Measurements from ENCODE around the gene RPL37. TPM values are rescaled to one million over a fixed set of nuclear protein-coding genes. Genes with fewer than 3 reads are reported as not detected.

RPL37 gene
- total and polyA plus RNA-seq, 2 experiments from 2014 or later = 68.7 to 534 TPM

GRCh38 chr5:40780858-40781257 is 54.2 kb downstream of the RPL37 start:
- H3K9me2 ChIP-seq (replicated peaks; ENCODE audit: insufficient read depth) = no peaks in the 10 kb centered on the region
- 94% methylated on average over 3 of the region's 3 CpGs for WGBS (ENCODE audit: low lambda C conversion rate, missing lambda C conversion rate)
- peaks cover 29% of the 10 kb centered on the region for H3K4me1 ChIP-seq (ENCODE audit: insufficient read depth)
- no peak overlapping the region for H3K27ac ChIP-seq
- no peak for DNase-seq (ENCODE audit: low spot score)
- TF ChIP-seq, protein P1, sequence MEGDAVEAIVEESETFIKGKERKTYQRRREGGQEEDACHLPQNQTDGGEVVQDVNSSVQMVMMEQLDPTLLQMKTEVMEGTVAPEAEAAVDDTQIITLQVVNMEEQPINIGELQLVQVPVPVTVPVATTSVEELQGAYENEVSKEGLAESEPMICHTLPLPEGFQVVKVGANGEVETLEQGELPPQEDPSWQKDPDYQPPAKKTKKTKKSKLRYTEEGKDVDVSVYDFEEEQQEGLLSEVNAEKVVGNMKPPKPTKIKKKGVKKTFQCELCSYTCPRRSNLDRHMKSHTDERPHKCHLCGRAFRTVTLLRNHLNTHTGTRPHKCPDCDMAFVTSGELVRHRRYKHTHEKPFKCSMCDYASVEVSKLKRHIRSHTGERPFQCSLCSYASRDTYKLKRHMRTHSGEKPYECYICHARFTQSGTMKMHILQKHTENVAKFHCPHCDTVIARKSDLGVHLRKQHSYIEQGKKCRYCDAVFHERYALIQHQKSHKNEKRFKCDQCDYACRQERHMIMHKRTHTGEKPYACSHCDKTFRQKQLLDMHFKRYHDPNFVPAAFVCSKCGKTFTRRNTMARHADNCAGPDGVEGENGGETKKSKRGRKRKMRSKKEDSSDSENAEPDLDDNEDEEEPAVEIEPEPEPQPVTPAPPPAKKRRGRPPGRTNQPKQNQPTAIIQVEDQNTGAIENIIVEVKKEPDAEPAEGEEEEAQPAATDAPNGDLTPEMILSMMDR (IDR thresholded peaks at IDR 0.05; ENCODE audit: poor library complexity) = no peak
- TF ChIP-seq EZH2phosphoT487 (IDR thresholded peaks at IDR 0.05; ENCODE audit: low read depth, severe bottlenecking, unreplicated experiment) (no peak), EZH2 (IDR thresholded peaks at IDR 0.05; ENCODE audit: borderline replicate concordance) (no peak)
- peaks cover 96% of the 10 kb centered on the region for H3K79me2 ChIP-seq
- H2AFZ ChIP-seq = no peak overlapping the region
- no peak overlapping the region for H3K4me3 ChIP-seq
- H4K20me1 ChIP-seq (ENCODE audit: insufficient read depth, poor library complexity, severe bottlenecking) = peaks cover 25% of the 10 kb centered on the region
- no peaks in the 10 kb centered on the region for H3K36me3 ChIP-seq (replicated peaks; ENCODE audit: insufficient read depth, low read depth)
- H3K27me3 ChIP-seq = no peaks in the 10 kb centered on the region
- H3K4me2 ChIP-seq = no peak overlapping the region
- no peaks in the 10 kb centered on the region for H3K9me3 ChIP-seq (ENCODE audit: low read depth)

GRCh38 chr5:40780199-40780598 is 54.8 kb downstream of the RPL37 start:
- no peaks in the 10 kb centered on the region for H3K36me3 ChIP-seq (replicated peaks; ENCODE audit: insufficient read depth, low read depth)
- no peak overlapping the region for H3K4me3 ChIP-seq
- no peak overlapping the region for H3K27ac ChIP-seq
- H3K4me2 ChIP-seq = no peak overlapping the region
- peaks cover 92% of the 10 kb centered on the region for H3K79me2 ChIP-seq
- no peak for DNase-seq (ENCODE audit: low spot score)
- H2AFZ ChIP-seq = no peak overlapping the region
- H3K27me3 ChIP-seq = no peaks in the 10 kb centered on the region
- no peak for TF ChIP-seq EZH2phosphoT487 (IDR thresholded peaks at IDR 0.05; ENCODE audit: low read depth, severe bottlenecking, unreplicated experiment)
- no peak for TF ChIP-seq EZH2 (IDR thresholded peaks at IDR 0.05; ENCODE audit: borderline replicate concordance)
- TF ChIP-seq, protein P1 (IDR thresholded peaks at IDR 0.05; ENCODE audit: poor library complexity) = no peak
- H3K9me2 ChIP-seq (replicated peaks; ENCODE audit: insufficient read depth) = no peaks in the 10 kb centered on the region
- peaks cover 25% of the 10 kb centered on the region for H4K20me1 ChIP-seq (ENCODE audit: insufficient read depth, poor library complexity, severe bottlenecking)
- H3K9me3 ChIP-seq (ENCODE audit: low read depth) = no peaks in the 10 kb centered on the region
- H3K4me1 ChIP-seq (ENCODE audit: insufficient read depth) = peaks cover 33% of the 10 kb centered on the region
- 89% methylated on average over 5 of the region's 5 CpGs for WGBS (ENCODE audit: low lambda C conversion rate, missing lambda C conversion rate)

GRCh38 chr5:40779561-40779960 is 55.5 kb downstream of the RPL37 start:
- Histone ChIP-seq H3K4me2 (no peak overlapping the region), H3K9me2 (replicated peaks; ENCODE audit: insufficient read depth) (no peaks in the 10 kb centered on the region), H4K20me1 (ENCODE audit: insufficient read depth, poor library complexity, severe bottlenecking) (peaks cover 25% of the 10 kb centered on the region), H2AFZ (no peak overlapping the region), H3K4me1 (ENCODE audit: insufficient read depth) (peaks cover 29% of the 10 kb centered on the region), H3K27me3 (no peaks in the 10 kb centered on the region), H3K27ac (no peak overlapping the region), H3K4me3 (no peak overlapping the region), H3K9me3 (ENCODE audit: low read depth) (no peaks in the 10 kb centered on the region), H3K79me2 (peaks cover 86% of the 10 kb centered on the region), H3K36me3 (replicated peaks; ENCODE audit: insufficient read depth, low read depth) (no peaks in the 10 kb centered on the region)
- 89% methylated on average over 6 of the region's 6 CpGs for WGBS (ENCODE audit: low lambda C conversion rate, missing lambda C conversion rate)
- DNase-seq (ENCODE audit: low spot score) = no peak
- TF ChIP-seq EZH2 (IDR thresholded peaks at IDR 0.05; ENCODE audit: borderline replicate concordance) (no peak), EZH2phosphoT487 (IDR thresholded peaks at IDR 0.05; ENCODE audit: low read depth, severe bottlenecking, unreplicated experiment) (no peak)
- TF ChIP-seq, protein P1 (IDR thresholded peaks at IDR 0.05; ENCODE audit: poor library complexity) = no peak

DNA sequence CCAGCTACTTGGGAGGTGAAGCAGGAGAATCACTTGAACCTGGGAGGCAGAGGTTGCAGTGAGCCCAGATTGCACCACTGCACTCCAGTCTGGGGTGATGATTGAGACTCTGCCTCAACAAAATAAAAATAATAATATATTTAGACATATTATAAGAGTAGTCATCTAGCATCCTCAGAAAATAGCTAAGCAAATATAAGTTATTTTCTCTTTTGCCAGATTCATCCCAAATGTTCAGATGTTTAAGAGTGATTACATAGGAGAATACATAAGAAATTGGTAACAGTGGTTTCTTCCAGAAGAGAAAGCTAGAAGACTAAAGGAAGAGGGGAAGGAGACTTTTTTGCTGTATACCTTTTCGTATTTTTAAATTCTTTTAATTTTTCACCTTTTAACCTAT is 56.9 kb downstream of the RPL37 start:
- 100% methylated on average over 1 of the region's 1 CpG for WGBS (ENCODE audit: low lambda C conversion rate, missing lambda C conversion rate)

More for the DNA sequence above, 56.9 kb downstream of the RPL37 start:
- H3K4me1 ChIP-seq (ENCODE audit: insufficient read depth) = peaks cover 25% of the 10 kb centered on the region
- no peak overlapping the region for H2AFZ ChIP-seq
- H3K27me3 ChIP-seq = no peaks in the 10 kb centered on the region
- TF ChIP-seq EZH2phosphoT487 (IDR thresholded peaks at IDR 0.05; ENCODE audit: low read depth, severe bottlenecking, unreplicated experiment) (no peak), EZH2 (IDR thresholded peaks at IDR 0.05; ENCODE audit: borderline replicate concordance) (no peak)
- TF ChIP-seq, protein P1 (IDR thresholded peaks at IDR 0.05; ENCODE audit: poor library complexity) = no peak
- no peak overlapping the region for H3K27ac ChIP-seq
- DNase-seq (ENCODE audit: low spot score) = no peak
- no peaks in the 10 kb centered on the region for H3K9me3 ChIP-seq (ENCODE audit: low read depth)
- H3K79me2 ChIP-seq = peaks cover 85% of the 10 kb centered on the region
- no peaks in the 10 kb centered on the region for H3K36me3 ChIP-seq (replicated peaks; ENCODE audit: insufficient read depth, low read depth)
- H3K4me3 ChIP-seq = no peak overlapping the region
- H4K20me1 ChIP-seq (ENCODE audit: insufficient read depth, poor library complexity, severe bottlenecking) = peaks cover 25% of the 10 kb centered on the region
- H3K9me2 ChIP-seq (replicated peaks; ENCODE audit: insufficient read depth) = no peaks in the 10 kb centered on the region
- no peak overlapping the region for H3K4me2 ChIP-seq
